ENCODE measurements around the gene CA9.

The CA9 gene

GRCh38 chr9:35690614-35691333 lies 17.0 kb downstream of the CA9 start:
- peak overlapping the region; percentile 82 for H2AFZ ChIP-seq (ENCODE audit: low read depth, low read length)
- peak overlapping the region; percentile 82 for H3K9ac ChIP-seq (ENCODE audit: low read length)
- H3K9me3 ChIP-seq (ENCODE audit: insufficient read depth, low read length): no peaks in the 10 kb centered on the region
- H3K36me3 ChIP-seq (replicated peaks; ENCODE audit: low read depth, low read length): peaks cover 2% of the 10 kb centered on the region
- peak overlapping the region; percentile 68 for H3K4me2 ChIP-seq (ENCODE audit: low read length)
- no peak for TF ChIP-seq CTCF (IDR thresholded peaks at IDR 0.05; ENCODE audit: low read depth, low read length)
- TF ChIP-seq EZH2phosphoT487 (IDR thresholded peaks at IDR 0.05; ENCODE audit: low read depth): no peak
- H3K4me1 ChIP-seq (ENCODE audit: low read length): peaks cover 8% of the 10 kb centered on the region; the same call in 1 of the 2 replicates
- H3K79me2 ChIP-seq (ENCODE audit: low read length): no peaks in the 10 kb centered on the region
- no peak overlapping the region for H3K27ac ChIP-seq (ENCODE audit: low read length)
- no peaks in the 10 kb centered on the region for H3K27me3 ChIP-seq (ENCODE audit: low read depth, low read length)
- peak overlapping the region; percentile 83 for H3K4me3 ChIP-seq (ENCODE audit: low read length)
- no peaks in the 10 kb centered on the region for H4K20me1 ChIP-seq (ENCODE audit: insufficient read depth, low read length)

GRCh38 chr9:35691334-35691650 lies 17.6 kb downstream of the CA9 start:
- H3K4me3 ChIP-seq (ENCODE audit: low read length): peak overlapping the region; percentile 83
- H4K20me1 ChIP-seq (ENCODE audit: insufficient read depth, low read length): no peaks in the 10 kb centered on the region
- H3K36me3 ChIP-seq (replicated peaks; ENCODE audit: low read depth, low read length): peaks cover 7% of the 10 kb centered on the region
- TF ChIP-seq EZH2phosphoT487 (IDR thresholded peaks at IDR 0.05; ENCODE audit: low read depth) (no peak), CTCF (IDR thresholded peaks at IDR 0.05; ENCODE audit: low read depth, low read length) (no peak)
- peak overlapping the region; percentile 68 for H3K4me2 ChIP-seq (ENCODE audit: low read length)
- peak overlapping the region; percentile 82 for H2AFZ ChIP-seq (ENCODE audit: low read depth, low read length)
- no peaks in the 10 kb centered on the region for H3K27me3 ChIP-seq (ENCODE audit: low read depth, low read length)
- no peaks in the 10 kb centered on the region for H3K9me3 ChIP-seq (ENCODE audit: insufficient read depth, low read length)
- H3K79me2 ChIP-seq (ENCODE audit: low read length): no peaks in the 10 kb centered on the region
- no peak overlapping the region for H3K27ac ChIP-seq (ENCODE audit: low read length)
- peaks cover 8% of the 10 kb centered on the region; the same call in 1 of the 2 replicates for H3K4me1 ChIP-seq (ENCODE audit: low read length)
- H3K9ac ChIP-seq (ENCODE audit: low read length): peak overlapping the region; percentile 82

- Histone ChIP-seq H3K4me1 (ENCODE audit: low read length) (peaks cover 8% of the 10 kb centered on the region; the same call in 1 of the 2 replicates), H3K4me2 (ENCODE audit: low read length) (no peak overlapping the region), H3K27me3 (ENCODE audit: low read depth, low read length) (no peaks in the 10 kb centered on the region), H3K79me2 (ENCODE audit: low read length) (no peaks in the 10 kb centered on the region), H3K9ac (ENCODE audit: low read length) (no peak overlapping the region), H3K4me3 (ENCODE audit: low read length) (peak overlapping the region; percentile 83; the same call in 1 of the 2 replicates), H3K36me3 (replicated peaks; ENCODE audit: low read depth, low read length) (peaks cover 11% of the 10 kb centered on the region), H3K27ac (ENCODE audit: low read length) (no peak overlapping the region), H4K20me1 (ENCODE audit: insufficient read depth, low read length) (no peaks in the 10 kb centered on the region; the same call in 1 of the 2 replicates), H2AFZ (ENCODE audit: low read depth, low read length) (no peak overlapping the region), H3K9me3 (ENCODE audit: insufficient read depth, low read length) (no peaks in the 10 kb centered on the region)
- TF ChIP-seq CTCF (IDR thresholded peaks at IDR 0.05; ENCODE audit: low read depth, low read length) (no peak), EZH2phosphoT487 (IDR thresholded peaks at IDR 0.05; ENCODE audit: low read depth) (no peak)
Observed at GRCh38 chr9:35691757-35692301, 18.1 kb downstream of the CA9 start.

DNA sequence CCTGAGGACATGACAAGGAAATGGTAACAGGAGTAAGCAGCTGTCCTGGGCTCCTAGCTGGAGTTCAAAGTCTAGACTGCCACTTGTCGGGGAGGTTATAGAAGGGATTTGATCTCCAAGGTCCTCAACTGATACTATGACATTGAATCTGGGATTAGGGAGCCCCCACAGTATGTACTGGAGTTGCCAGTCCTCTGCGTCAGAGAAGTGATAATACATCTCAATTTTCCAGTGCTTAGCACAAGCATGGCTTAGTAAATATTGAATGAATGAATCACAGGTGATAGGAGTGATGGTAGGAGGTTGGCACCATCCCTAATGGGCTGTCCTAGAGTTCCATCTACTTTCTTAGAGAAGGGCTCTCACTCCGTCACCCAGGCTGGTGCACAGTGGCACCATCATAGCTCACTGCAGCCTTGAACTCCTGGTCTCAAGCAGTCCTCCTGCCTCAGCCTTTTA lies 22.2 kb downstream of the CA9 start:
- Histone ChIP-seq H3K9ac (ENCODE audit: low read length) (no peak overlapping the region), H3K4me2 (ENCODE audit: low read length) (no peak overlapping the region), H3K27ac (ENCODE audit: low read length) (no peak overlapping the region), H3K9me3 (ENCODE audit: insufficient read depth, low read length) (no peaks in the 10 kb centered on the region), H3K27me3 (ENCODE audit: low read depth, low read length) (no peaks in the 10 kb centered on the region), H3K79me2 (ENCODE audit: low read length) (no peaks in the 10 kb centered on the region), H3K4me3 (ENCODE audit: low read length) (no peak overlapping the region), H3K36me3 (replicated peaks; ENCODE audit: low read depth, low read length) (peaks cover 45% of the 10 kb centered on the region), H4K20me1 (ENCODE audit: insufficient read depth, low read length) (no peaks in the 10 kb centered on the region; the same call in 1 of the 2 replicates), H2AFZ (ENCODE audit: low read depth, low read length) (no peak overlapping the region), H3K4me1 (ENCODE audit: low read length) (0 out of 2 replicates have a peak, but pooled peaks cover 4% of the 10 kb centered on the region)
- TF ChIP-seq EZH2phosphoT487 (IDR thresholded peaks at IDR 0.05; ENCODE audit: low read depth): no peak
- no peak for TF ChIP-seq CTCF (IDR thresholded peaks at IDR 0.05; ENCODE audit: low read depth, low read length)

Measured in OCI-LY3 (cell line).